C4-2B (cell line): Measurements from ENCODE around the gene CCDC85C.

ENCODE experiments used
- H3K27ac ChIP-seq: fragments of 450-650 bp; 2 replicates; pipeline ENCODE4 v1.5.1; 2017
- ZFX ChIP-seq: fragments of 450-650 bp; IDR thresholded peaks from 2 replicates; pipeline ENCODE4 v1.6.1; 2017
- TF ChIP-seq, protein P1 (sequence below): fragments of 450-650 bp; conservative IDR thresholded peaks from 2 replicates; pipeline ENCODE4 v1.5.1; 2017; ENCODE audit warnings: mild to moderate bottlenecking

Gene CCDC85C

DNA sequence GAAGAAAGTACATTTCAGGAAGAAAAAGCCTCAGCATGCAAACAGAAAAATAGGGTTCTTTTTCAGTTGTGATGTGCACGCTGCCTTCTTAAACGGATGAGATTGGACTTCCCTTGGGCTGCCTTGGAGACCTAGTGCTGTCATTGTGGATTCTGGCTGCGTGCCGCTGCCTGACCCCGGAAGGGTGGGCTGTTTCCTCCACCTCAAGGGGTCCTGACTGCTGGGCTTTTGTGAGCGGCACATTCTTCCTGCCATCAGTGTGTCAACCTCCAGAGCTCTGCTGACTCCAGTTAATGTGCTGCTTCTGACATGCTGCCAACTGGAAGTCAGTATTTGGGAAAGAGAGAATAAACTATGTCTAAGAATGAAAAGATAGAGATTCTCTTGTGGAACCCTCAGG is 97.7 kb downstream of the CCDC85C start:
- H3K27ac ChIP-seq = no peak overlapping the region
- no peak for TF ChIP-seq ZFX
- TF ChIP-seq, protein P1, sequence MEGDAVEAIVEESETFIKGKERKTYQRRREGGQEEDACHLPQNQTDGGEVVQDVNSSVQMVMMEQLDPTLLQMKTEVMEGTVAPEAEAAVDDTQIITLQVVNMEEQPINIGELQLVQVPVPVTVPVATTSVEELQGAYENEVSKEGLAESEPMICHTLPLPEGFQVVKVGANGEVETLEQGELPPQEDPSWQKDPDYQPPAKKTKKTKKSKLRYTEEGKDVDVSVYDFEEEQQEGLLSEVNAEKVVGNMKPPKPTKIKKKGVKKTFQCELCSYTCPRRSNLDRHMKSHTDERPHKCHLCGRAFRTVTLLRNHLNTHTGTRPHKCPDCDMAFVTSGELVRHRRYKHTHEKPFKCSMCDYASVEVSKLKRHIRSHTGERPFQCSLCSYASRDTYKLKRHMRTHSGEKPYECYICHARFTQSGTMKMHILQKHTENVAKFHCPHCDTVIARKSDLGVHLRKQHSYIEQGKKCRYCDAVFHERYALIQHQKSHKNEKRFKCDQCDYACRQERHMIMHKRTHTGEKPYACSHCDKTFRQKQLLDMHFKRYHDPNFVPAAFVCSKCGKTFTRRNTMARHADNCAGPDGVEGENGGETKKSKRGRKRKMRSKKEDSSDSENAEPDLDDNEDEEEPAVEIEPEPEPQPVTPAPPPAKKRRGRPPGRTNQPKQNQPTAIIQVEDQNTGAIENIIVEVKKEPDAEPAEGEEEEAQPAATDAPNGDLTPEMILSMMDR = no peak

- TF ChIP-seq ZFX = no peak
- TF ChIP-seq, protein P1 = no peak
Observed at GRCh38 chr14:99505089-99505488, 98.9 kb downstream of the CCDC85C start.

GRCh38 chr14:99503848-99504453 is 100.1 kb downstream of the CCDC85C start:
- no peak for TF ChIP-seq ZFX
- TF ChIP-seq, protein P1 = no peak
- no peak overlapping the region for H3K27ac ChIP-seq

More at GRCh38 chr14:99505089-99505488, 98.9 kb downstream of the CCDC85C start:
- H3K27ac ChIP-seq = no peak overlapping the region

- H3K27ac ChIP-seq = no peak overlapping the region
- TF ChIP-seq ZFX = no peak
- TF ChIP-seq, protein P1 = no peak
Observed at GRCh38 chr14:99502989-99503421, 101.0 kb downstream of the CCDC85C start.

GRCh38 chr14:99497894-99498293 is 106.1 kb downstream of the CCDC85C start:
- TF ChIP-seq, protein P1 = no peak
- no peak overlapping the region for H3K27ac ChIP-seq

- TF ChIP-seq, protein P1 = no peak
- TF ChIP-seq ZFX = no peak
- H3K27ac ChIP-seq = no peak overlapping the region
Observed at GRCh38 chr14:99497341-99497740, 106.7 kb downstream of the CCDC85C start.

- TF ChIP-seq ZFX = no peak
- TF ChIP-seq, protein P1 = no peak
Observed at GRCh38 chr14:99484106-99484505, 119.9 kb downstream of the CCDC85C start.

More at GRCh38 chr14:99484106-99484505, 119.9 kb downstream of the CCDC85C start:
- H3K27ac ChIP-seq = no peak overlapping the region
